ENCODE results near the gene MARCHF2.

Gene MARCHF2

DNA sequence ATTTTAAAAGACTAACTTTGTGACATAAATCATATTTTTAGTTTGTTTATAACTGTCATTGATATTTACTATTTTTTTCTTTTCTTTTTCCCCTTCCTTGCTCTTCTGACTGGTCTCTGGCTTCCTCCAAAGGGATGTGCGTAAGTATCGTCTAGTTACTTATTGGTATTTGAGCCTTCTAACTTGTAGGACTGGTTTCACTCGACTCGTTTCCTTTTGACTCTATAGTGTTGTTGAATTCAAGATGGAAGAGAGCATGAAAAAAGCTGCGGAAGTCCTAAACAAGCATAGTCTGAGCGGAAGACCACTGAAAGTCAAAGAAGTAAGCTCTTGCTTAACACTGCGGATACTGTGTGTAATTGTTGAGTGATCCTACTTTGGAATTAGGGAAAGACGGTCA is 50.3 kb downstream of the MARCHF2 start:
- Histone ChIP-seq H2AK5ac (ENCODE audit: low read length, severe bottlenecking) (no peak overlapping the region), H3K9me3 (ENCODE audit: control insufficient read depth, low read length) (no peaks in the 10 kb centered on the region), H3K4me3 (ENCODE audit: insufficient read depth in 1 of 2, low read depth in 1 of 2, low read length in 2 of 2) (no peak overlapping the region), H3K23ac (ENCODE audit: low read length in 2 of 2) (no peak overlapping the region), H4K8ac (ENCODE audit: low read length) (no peak overlapping the region), H3K18ac (ENCODE audit: low read depth in 1 of 2, low read length in 2 of 2) (no peak overlapping the region), H4K91ac (ENCODE audit: low read length) (no peak overlapping the region), H3K27ac (ENCODE audit: low read length, poor library complexity, severe bottlenecking) (no peak overlapping the region), H3K4me1 (ENCODE audit: control insufficient read depth, insufficient read depth, low read depth, low read length) (peaks cover 8% of the 10 kb centered on the region), H2BK120ac (ENCODE audit: low read depth, low read length) (no peak overlapping the region), H3K4me2 (ENCODE audit: low read length, poor library complexity, severe bottlenecking) (no peak overlapping the region), H3K36me3 (ENCODE audit: control insufficient read depth in 1 of 2, insufficient read depth in 2 of 2, low read depth in 1 of 2, low read length in 2 of 2) (peaks cover 30 to 63% of the 10 kb centered on the region in 2 experiments), H3K79me1 (replicated peaks; ENCODE audit: low read length, poor library complexity, severe bottlenecking) (peaks cover 4% of the 10 kb centered on the region), H3K4ac (ENCODE audit: low read depth in 1 of 2, low read length in 2 of 2) (no peak overlapping the region), H3K27me3 (ENCODE audit: control insufficient read depth in 1 of 2, insufficient read depth in 1 of 2, low read length in 2 of 2) (no peaks in the 10 kb centered on the region), H2AFZ (ENCODE audit: low read depth, low read length) (no peak overlapping the region), H2BK5ac (ENCODE audit: low read depth, low read length, poor library complexity, severe bottlenecking) (no peak overlapping the region), H3K9ac (ENCODE audit: low read length) (no peak overlapping the region), H2BK15ac (ENCODE audit: low read depth, poor library complexity, severe bottlenecking) (no peak overlapping the region), H2BK12ac (ENCODE audit: low read length in 2 of 2) (no peak overlapping the region), H3K14ac (ENCODE audit: low read length in 2 of 2) (no peak overlapping the region)
- 96% methylated on average over 8 of the region's 8 CpGs for whole genome bisulfite sequencing
- no peak for DNase-seq

DNA sequence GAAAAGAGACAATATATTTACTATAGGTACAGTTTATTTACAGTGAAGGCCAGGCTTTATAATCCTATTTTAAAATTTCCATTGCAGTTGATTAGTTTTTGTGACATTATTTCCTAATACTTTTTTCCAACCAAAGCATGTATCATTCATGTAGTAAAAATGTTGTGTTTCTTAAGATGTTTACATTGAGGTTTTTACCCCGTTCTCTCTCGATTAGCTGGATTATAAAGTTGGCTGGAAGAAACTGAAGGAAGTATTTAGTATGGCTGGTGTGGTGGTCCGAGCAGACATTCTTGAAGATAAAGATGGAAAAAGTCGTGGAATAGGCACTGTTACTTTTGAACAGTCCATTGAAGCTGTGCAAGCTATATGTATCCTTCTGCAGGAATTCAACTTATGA is 52.9 kb downstream of the MARCHF2 start:
- Histone ChIP-seq H3K4me2 (ENCODE audit: low read length, poor library complexity, severe bottlenecking) (no peak overlapping the region), H2BK12ac (ENCODE audit: low read length in 2 of 2) (no peak overlapping the region), H3K36me3 (ENCODE audit: control insufficient read depth in 1 of 2, insufficient read depth in 2 of 2, low read depth in 1 of 2, low read length in 2 of 2) (peaks cover 52 to 86% of the 10 kb centered on the region in 2 experiments), H3K9me3 (ENCODE audit: control insufficient read depth, low read length) (no peaks in the 10 kb centered on the region), H3K79me1 (replicated peaks; ENCODE audit: low read length, poor library complexity, severe bottlenecking) (peaks cover 14% of the 10 kb centered on the region), H4K8ac (ENCODE audit: low read length) (no peak overlapping the region), H2BK15ac (ENCODE audit: low read depth, poor library complexity, severe bottlenecking) (no peak overlapping the region), H3K18ac (ENCODE audit: low read depth in 1 of 2, low read length in 2 of 2) (no peak overlapping the region), H2AK5ac (ENCODE audit: low read length, severe bottlenecking) (no peak overlapping the region), H3K9ac (ENCODE audit: low read length) (no peak overlapping the region), H3K27ac (ENCODE audit: low read length, poor library complexity, severe bottlenecking) (no peak overlapping the region), H4K91ac (ENCODE audit: low read length) (no peak overlapping the region), H3K4me3 (ENCODE audit: insufficient read depth in 1 of 2, low read depth in 1 of 2, low read length in 2 of 2) (no peak overlapping the region), H3K14ac (ENCODE audit: low read length in 2 of 2) (no peak overlapping the region), H2AFZ (ENCODE audit: low read depth, low read length) (no peak overlapping the region), H2BK120ac (ENCODE audit: low read depth, low read length) (no peak overlapping the region), H3K4me1 (ENCODE audit: control insufficient read depth, insufficient read depth, low read depth, low read length) (peaks cover 2% of the 10 kb centered on the region), H3K23ac (ENCODE audit: low read length in 2 of 2) (no peak overlapping the region), H3K4ac (ENCODE audit: low read depth in 1 of 2, low read length in 2 of 2) (no peak overlapping the region), H3K27me3 (ENCODE audit: control insufficient read depth in 1 of 2, insufficient read depth in 1 of 2, low read length in 2 of 2) (no peaks in the 10 kb centered on the region), H2BK5ac (ENCODE audit: low read depth, low read length, poor library complexity, severe bottlenecking) (no peak overlapping the region)
- peak; percentile 87 for DNase-seq
- 66% methylated on average over 4 of the region's 4 CpGs for WGBS

DNA sequence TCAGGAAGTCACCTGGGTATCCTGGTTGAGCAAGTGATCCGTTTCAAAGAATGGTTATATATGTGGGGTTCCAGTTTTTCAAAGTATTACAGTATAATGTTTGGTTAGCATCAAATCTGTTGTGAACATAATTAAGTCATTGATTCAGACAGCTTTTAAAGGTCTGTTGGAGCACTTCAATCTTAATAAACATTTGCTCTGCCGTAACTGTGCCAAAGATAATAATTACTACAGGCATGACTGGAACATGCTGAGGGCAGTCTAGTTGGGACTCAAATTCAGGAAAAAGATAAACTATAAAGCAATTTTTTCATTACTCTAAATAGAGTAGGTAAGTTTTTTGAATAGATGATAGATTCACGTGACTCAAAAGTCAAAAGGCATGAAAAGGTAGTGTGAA is 55.0 kb downstream of the MARCHF2 start:
- no peak overlapping the region for H3K18ac ChIP-seq (ENCODE audit: low read depth in 1 of 2, low read length in 2 of 2)
- no peak overlapping the region for H3K4me2 ChIP-seq (ENCODE audit: low read length, poor library complexity, severe bottlenecking)
- H3K4me1 ChIP-seq (ENCODE audit: control insufficient read depth, insufficient read depth, low read depth, low read length) = no peaks in the 10 kb centered on the region
- H3K36me3 ChIP-seq (ENCODE audit: control insufficient read depth in 1 of 2, insufficient read depth in 2 of 2, low read depth in 1 of 2, low read length in 2 of 2) = peaks cover 68 to 98% of the 10 kb centered on the region in 2 experiments
- peaks cover 24% of the 10 kb centered on the region for H3K79me1 ChIP-seq (replicated peaks; ENCODE audit: low read length, poor library complexity, severe bottlenecking)
- 92% methylated on average over 1 of the region's 3 CpGs for WGBS
- no peak overlapping the region for H2BK5ac ChIP-seq (ENCODE audit: low read depth, low read length, poor library complexity, severe bottlenecking)
- no peak overlapping the region for H3K23ac ChIP-seq (ENCODE audit: low read length in 2 of 2)
- H3K27ac ChIP-seq (ENCODE audit: low read length, poor library complexity, severe bottlenecking) = no peak overlapping the region
- no peak for DNase-seq
- H3K4me3 ChIP-seq (ENCODE audit: insufficient read depth in 1 of 2, low read depth in 1 of 2, low read length in 2 of 2) = no peak overlapping the region
- H3K9me3 ChIP-seq (ENCODE audit: control insufficient read depth, low read length) = no peaks in the 10 kb centered on the region
- no peak overlapping the region for H2AK5ac ChIP-seq (ENCODE audit: low read length, severe bottlenecking)
- H3K27me3 ChIP-seq (ENCODE audit: control insufficient read depth in 1 of 2, insufficient read depth in 1 of 2, low read length in 2 of 2) = no peaks in the 10 kb centered on the region
- no peak overlapping the region for H2AFZ ChIP-seq (ENCODE audit: low read depth, low read length)
- no peak overlapping the region for H2BK12ac ChIP-seq (ENCODE audit: low read length in 2 of 2)
- H3K14ac ChIP-seq (ENCODE audit: low read length in 2 of 2) = no peak overlapping the region
- H4K8ac ChIP-seq (ENCODE audit: low read length) = no peak overlapping the region
- no peak overlapping the region for H4K91ac ChIP-seq (ENCODE audit: low read length)
- H3K4ac ChIP-seq (ENCODE audit: low read depth in 1 of 2, low read length in 2 of 2) = no peak overlapping the region
- H2BK15ac ChIP-seq (ENCODE audit: low read depth, poor library complexity, severe bottlenecking) = no peak overlapping the region
- no peak overlapping the region for H2BK120ac ChIP-seq (ENCODE audit: low read depth, low read length)
- no peak overlapping the region for H3K9ac ChIP-seq (ENCODE audit: low read length)

DNA sequence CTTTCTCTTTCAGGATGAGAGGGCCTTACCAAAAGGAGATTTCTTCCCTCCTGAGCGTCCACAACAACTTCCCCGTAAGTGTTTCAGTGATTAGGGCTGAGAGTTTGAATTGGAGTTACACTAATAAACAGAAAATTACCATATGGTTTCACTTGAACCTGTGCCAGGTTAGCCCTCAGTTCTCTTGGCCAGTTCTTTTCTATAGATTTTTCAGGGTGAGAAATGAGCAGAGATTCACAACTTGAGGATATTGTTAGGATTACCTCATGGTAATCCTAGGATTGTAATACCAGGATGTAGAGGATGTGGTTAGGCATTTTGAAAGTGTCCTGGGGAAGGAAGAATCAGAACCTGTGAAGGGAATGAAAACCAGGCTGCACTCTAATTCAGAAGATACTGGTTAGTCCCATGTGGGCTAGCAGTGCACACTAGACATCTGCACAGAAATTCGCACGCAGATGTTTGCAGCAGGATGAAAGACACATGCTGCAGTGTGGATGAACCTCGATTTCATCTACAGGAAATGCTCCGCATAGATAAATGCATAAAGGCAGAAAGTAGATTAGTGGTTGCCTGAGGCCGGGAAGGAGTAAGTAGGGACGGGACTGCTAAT is 55.8 kb downstream of the MARCHF2 start:
- Histone ChIP-seq H4K8ac (ENCODE audit: low read length) (no peak overlapping the region), H4K91ac (ENCODE audit: low read length) (no peak overlapping the region), H2BK5ac (ENCODE audit: low read depth, low read length, poor library complexity, severe bottlenecking) (no peak overlapping the region), H3K9me3 (ENCODE audit: control insufficient read depth, low read length) (no peaks in the 10 kb centered on the region), H3K4ac (ENCODE audit: low read depth in 1 of 2, low read length in 2 of 2) (no peak overlapping the region), H2BK15ac (ENCODE audit: low read depth, poor library complexity, severe bottlenecking) (no peak overlapping the region), H3K4me2 (ENCODE audit: low read length, poor library complexity, severe bottlenecking) (no peak overlapping the region), H3K18ac (ENCODE audit: low read depth in 1 of 2, low read length in 2 of 2) (no peak overlapping the region), H2BK12ac (ENCODE audit: low read length in 2 of 2) (no peak overlapping the region), H3K27ac (ENCODE audit: low read length, poor library complexity, severe bottlenecking) (no peak overlapping the region), H3K23ac (ENCODE audit: low read length in 2 of 2) (no peak overlapping the region), H2AFZ (ENCODE audit: low read depth, low read length) (no peak overlapping the region), H3K36me3 (ENCODE audit: control insufficient read depth in 1 of 2, insufficient read depth in 2 of 2, low read depth in 1 of 2, low read length in 2 of 2) (peaks cover 64 to 97% of the 10 kb centered on the region in 2 experiments), H3K79me1 (replicated peaks; ENCODE audit: low read length, poor library complexity, severe bottlenecking) (peaks cover 24% of the 10 kb centered on the region), H2BK120ac (ENCODE audit: low read depth, low read length) (no peak overlapping the region), H3K4me3 (ENCODE audit: insufficient read depth in 1 of 2, low read depth in 1 of 2, low read length in 2 of 2) (no peak overlapping the region), H3K27me3 (ENCODE audit: control insufficient read depth in 1 of 2, insufficient read depth in 1 of 2, low read length in 2 of 2) (no peaks in the 10 kb centered on the region), H3K14ac (ENCODE audit: low read length in 2 of 2) (no peak overlapping the region), H3K4me1 (ENCODE audit: control insufficient read depth, insufficient read depth, low read depth, low read length) (no peaks in the 10 kb centered on the region), H2AK5ac (ENCODE audit: low read length, severe bottlenecking) (no peak overlapping the region), H3K9ac (ENCODE audit: low read length) (no peak overlapping the region)
- no peak for DNase-seq
- WGBS = 97% methylated on average over 6 of the region's 8 CpGs
